ENCODE data around the gene GALR1.
"Not testable (repeated sequence)": the region's sequence is repeated elsewhere in the genome, so short reads cannot be mapped to it uniquely, and the experiment has no call there.

The GALR1 gene

GRCh38 chr18:77251730-77252050 is 2.0 kb downstream of the GALR1 start:
- DNase-seq: no peak

- DNase-seq: no peak
Measured at GRCh38 chr18:77254711-77255405, 5.2 kb downstream of the GALR1 start.

- no peak for DNase-seq
Measured at GRCh38 chr18:77255426-77256105, 5.9 kb downstream of the GALR1 start.

- no peak for DNase-seq
Measured at GRCh38 chr18:77262643-77263465, 13.2 kb downstream of the GALR1 start.

- DNase-seq: no peak
Measured at GRCh38 chr18:77263466-77263763, 13.8 kb downstream of the GALR1 start.

GRCh38 chr18:77267969-77268368 is 18.3 kb downstream of the GALR1 start:
- DNase-seq: no peak

- DNase-seq: no peak
Measured at GRCh38 chr18:77268456-77268855, 18.8 kb downstream of the GALR1 start.

GRCh38 chr18:77271576-77272481 is 22.2 kb downstream of the GALR1 start:
- no peak for DNase-seq

- DNase-seq: not testable (repeated sequence)
Measured at GRCh38 chr18:77290841-77291240, 41.2 kb downstream of the GALR1 start.

GRCh38 chr18:77298172-77298571 is 48.5 kb downstream of the GALR1 start:
- DNase-seq: no peak

- DNase-seq: no peak
Measured at GRCh38 chr18:77299706-77300105, 50.1 kb downstream of the GALR1 start.

- DNase-seq: no peak
Measured at GRCh38 chr18:77300579-77300978, 50.9 kb downstream of the GALR1 start.

- DNase-seq: no peak
Measured at GRCh38 chr18:77304268-77304667, 54.6 kb downstream of the GALR1 start.

GRCh38 chr18:77305676-77306075 is 56.0 kb downstream of the GALR1 start:
- no peak for DNase-seq

- DNase-seq: no peak
Measured at GRCh38 chr18:77308216-77308615, 58.6 kb downstream of the GALR1 start.

GRCh38 chr18:77314511-77314910 is 64.9 kb downstream of the GALR1 start:
- DNase-seq: no peak

- no peak for DNase-seq
Measured at GRCh38 chr18:77314952-77315351, 65.3 kb downstream of the GALR1 start.

GRCh38 chr18:77316008-77316407 is 66.4 kb downstream of the GALR1 start:
- DNase-seq: no peak

GRCh38 chr18:77316641-77317040 is 67.0 kb downstream of the GALR1 start:
- no peak for DNase-seq

GRCh38 chr18:77320971-77321559 is 71.4 kb downstream of the GALR1 start:
- DNase-seq: no peak

GRCh38 chr18:77321823-77322805 is 72.5 kb downstream of the GALR1 start:
- DNase-seq: no peak

Data from NCI-H226 (cell line).